GM23248 (cell line): ENCODE data around the gene FCER1G. TPM values are rescaled to one million over a fixed set of nuclear protein-coding genes. Genes with fewer than 3 reads are reported as not detected.
A peak's percentile ranks its signal among the peaks of the same experiment; 100 is the strongest.

Experiments used
- DNase-seq: peaks from one replicate; pipeline ENCODE4 v3.0.0-alpha.2; 2015
- H2AFZ ChIP-seq: fragments of 200-600 bp; sonication (generic); 2 replicates; pipeline ENCODE4 v1.6.1; 2016; ENCODE audit warnings: antibody characterized with exemption
- H3F3A ChIP-seq: fragments of 200-600 bp; sonication (generic); 2 replicates; pipeline ENCODE4 v1.6.1; 2016; ENCODE audit warnings: mild to moderate bottlenecking, antibody characterized with exemption, mixed run types; ENCODE audit not compliant: insufficient read depth
- H3K27ac ChIP-seq: fragments of 200-600 bp; sonication (generic); 2 replicates; pipeline ENCODE4 v1.5.1; 2016; ENCODE audit warnings: mild to moderate bottlenecking
- H3K27me3 ChIP-seq: fragments of 200-600 bp; sonication (generic); replicated peaks from 2 replicates; pipeline ENCODE4 v1.6.1; 2016; ENCODE audit warnings: mild to moderate bottlenecking; ENCODE audit not compliant: insufficient read depth
- H3K36me3 ChIP-seq: fragments of 200-600 bp; sonication (generic); 2 replicates; pipeline ENCODE4 v1.6.1; 2016; ENCODE audit warnings: low read depth, mild to moderate bottlenecking
- H3K4me1 ChIP-seq: fragments of 200-600 bp; sonication (generic); 2 replicates; pipeline ENCODE4 v1.6.1; 2016; ENCODE audit warnings: mild to moderate bottlenecking; ENCODE audit not compliant: insufficient read depth
- H3K4me2 ChIP-seq: fragments of 200-600 bp; sonication (generic); one replicate; pipeline ENCODE4 v1.6.1; 2016; ENCODE audit warnings: mild to moderate bottlenecking; ENCODE audit not compliant: unreplicated experiment
- H3K4me3 ChIP-seq: fragments of 200-600 bp; sonication (generic); 2 replicates; pipeline ENCODE4 v1.5.1; 2016; ENCODE audit warnings: mild to moderate bottlenecking
- H3K79me2 ChIP-seq: fragments of 200-600 bp; sonication (generic); 2 replicates; pipeline ENCODE4 v1.6.1; 2016; ENCODE audit warnings: mild to moderate bottlenecking; ENCODE audit not compliant: insufficient read depth
- H3K9ac ChIP-seq: fragments of 200-600 bp; sonication (generic); 2 replicates; pipeline ENCODE4 v1.6.1; 2016; ENCODE audit warnings: mild to moderate bottlenecking
- H3K9me2 ChIP-seq: fragments of 200-600 bp; sonication (generic); 2 replicates; pipeline ENCODE4 v1.6.1; 2016; ENCODE audit warnings: mixed run types, mild to moderate bottlenecking, moderate library complexity; ENCODE audit not compliant: insufficient read depth
- H3K9me3 ChIP-seq: fragments of 200-600 bp; sonication (generic); one replicate; pipeline ENCODE4 v1.6.1; 2017; ENCODE audit warnings: low read depth
- H4K20me1 ChIP-seq: fragments of 200-600 bp; sonication (generic); 2 replicates; pipeline ENCODE4 v1.6.0; 2016; ENCODE audit not compliant: insufficient read depth
- EZH2 ChIP-seq: fragments of 200-600 bp; sonication (generic); IDR thresholded peaks from 2 replicates; pipeline ENCODE4 v1.6.1; 2018; ENCODE audit warnings: antibody characterized with exemption, mild to moderate bottlenecking; ENCODE audit not compliant: insufficient read depth, poor library complexity, severe bottlenecking
- EZH2phosphoT487 ChIP-seq: fragments of 200-600 bp; sonication (generic); IDR thresholded peaks from 2 replicates; pipeline ENCODE4 v1.6.1; 2018; ENCODE audit warnings: antibody characterized with exemption, moderate library complexity, mild to moderate bottlenecking, low read depth; ENCODE audit not compliant: insufficient read depth
- WGBS, 2 experiments: methylation state at CpG; one replicate each; pipeline ENCODE4 v1.1.6; 2015 to 2017; ENCODE audit warnings: low lambda C conversion rate in 2 of 2, low coverage in 1 of 2; ENCODE audit errors: missing lambda C conversion rate in 2 of 2; 5-methylcytosine and 5-hydroxymethylcytosine counted together
- in situ Hi-C: fragments of 300-500 bp; cut with MboI; formaldehyde crosslinking; loops from 2 replicates; pipeline ENCODE4 v1.15.0; 2020
- polyA plus RNA-seq: library from polyadenylated mRNA; unstranded; fragments of >200 nt; fragmentation: Nextera tagmentation; extraction: Ambion mirVana; gene quantifications from 2 replicates; pipeline ENCODE4 v1.2.1, GENCODE V29; 2016
- total RNA-seq: library from RNA; depleted of rRNA; stranded (reverse); fragments of >200 nt; shearing (Covaris generic); gene quantifications from 2 replicates; pipeline ENCODE4 v1.2.3, GENCODE V29; 2014

Gene FCER1G
- total and polyA plus RNA-seq, 2 experiments from 2014 or later, result 0.49 TPM; not detected in 1

GRCh38 chr1:161196521-161197451 lies 18.3 kb upstream of the FCER1G start:
- peak overlapping the region; percentile 98 for H3K4me2 ChIP-seq
- peaks cover 44% of the 10 kb centered on the region for H3K4me1 ChIP-seq
- WGBS, 2 experiments, result 25 to 29% methylated on average over 25 to 26 of the region's 27 CpGs

GRCh38 chr1:161197560-161198193 lies 17.4 kb upstream of the FCER1G start:
- in situ Hi-C loops, result no loop called here
- Histone ChIP-seq H3K27me3 (no peaks in the 10 kb centered on the region), H3K4me3 (peak overlapping the region; percentile 82), H3K9me3 (no peaks in the 10 kb centered on the region), H3K79me2 (peaks cover 42% of the 10 kb centered on the region), H2AFZ (peak overlapping the region; percentile 76), H3K9ac (peak overlapping the region; percentile 98), H3K9me2 (no peaks in the 10 kb centered on the region), H3K4me2 (peak overlapping the region; percentile 98), H3K36me3 (0 out of 2 replicates have a peak, but pooled peaks cover 5% of the 10 kb centered on the region), H3F3A (peaks cover 33% of the 10 kb centered on the region), H4K20me1 (no peaks in the 10 kb centered on the region), H3K27ac (peak overlapping the region; percentile 100), H3K4me1 (peaks cover 45% of the 10 kb centered on the region)
- 2 to 7% methylated on average over 9 to 11 of the region's 11 CpGs for WGBS, 2 experiments
- no peak for TF ChIP-seq EZH2
- peak; percentile 46 for DNase-seq

More at GRCh38 chr1:161196521-161197451, 18.3 kb upstream of the FCER1G start:
- in situ Hi-C loops, result no loop called here
- Histone ChIP-seq H2AFZ (peak overlapping the region; percentile 76), H3K27ac (peak overlapping the region; percentile 100), H4K20me1 (no peaks in the 10 kb centered on the region), H3K9me3 (no peaks in the 10 kb centered on the region), H3F3A (peaks cover 38% of the 10 kb centered on the region), H3K4me3 (peak overlapping the region; percentile 82), H3K9ac (peak overlapping the region; percentile 98), H3K79me2 (peaks cover 37% of the 10 kb centered on the region), H3K36me3 (peaks cover 11% of the 10 kb centered on the region; the same call in 1 of the 2 replicates), H3K9me2 (no peaks in the 10 kb centered on the region), H3K27me3 (no peaks in the 10 kb centered on the region)
- DNase-seq, result peak; percentile 95
- TF ChIP-seq EZH2 (no peak), EZH2phosphoT487 (no peak)

GRCh38 chr1:161198194-161198896 lies 16.8 kb upstream of the FCER1G start:
- Histone ChIP-seq H3K4me3 (peak overlapping the region; percentile 82), H3K9me2 (no peaks in the 10 kb centered on the region), H3K4me1 (peaks cover 51% of the 10 kb centered on the region), H3F3A (peaks cover 33% of the 10 kb centered on the region), H4K20me1 (no peaks in the 10 kb centered on the region), H3K27ac (peak overlapping the region; percentile 100), H2AFZ (peak overlapping the region; percentile 76), H3K9ac (peak overlapping the region; percentile 98), H3K9me3 (no peaks in the 10 kb centered on the region), H3K27me3 (no peaks in the 10 kb centered on the region), H3K36me3 (0 out of 2 replicates have a peak, but pooled peaks cover 5% of the 10 kb centered on the region), H3K79me2 (peaks cover 49% of the 10 kb centered on the region), H3K4me2 (peak overlapping the region; percentile 98)
- in situ Hi-C loops, result no loop called here
- 1 to 2% methylated on average over 19 to 20 of the region's 20 CpGs for WGBS, 2 experiments
- TF ChIP-seq EZH2phosphoT487, result no peak
- TF ChIP-seq EZH2, result no peak
- peak; percentile 75 for DNase-seq

- Histone ChIP-seq H3F3A (peaks cover 37% of the 10 kb centered on the region), H3K27ac (peak within 1 kb of the TSS; percentile 100), H3K4me1 (peaks cover 57% of the 10 kb centered on the region), H3K36me3 (peaks cover 7% of the 10 kb centered on the region; the same call in 1 of the 2 replicates), H3K27me3 (no peaks in the 10 kb centered on the region), H3K9me2 (no peaks in the 10 kb centered on the region), H4K20me1 (no peaks in the 10 kb centered on the region), H3K9me3 (no peaks in the 10 kb centered on the region), H3K4me2 (peak within 1 kb of the TSS; percentile 98), H3K9ac (peak within 1 kb of the TSS; percentile 98), H3K4me3 (peak within 1 kb of the TSS; percentile 82), H3K79me2 (peaks cover 55% of the 10 kb centered on the region), H2AFZ (peak within 1 kb of the TSS; percentile 76)
- in situ Hi-C loops, result no loop called here
- 10 to 11% methylated on average over 10 to 11 of the region's 11 CpGs for WGBS, 2 experiments
- peak; percentile 91 for DNase-seq
- TF ChIP-seq EZH2phosphoT487 (no peak), EZH2 (no peak)
Measured at GRCh38 chr1:161198897-161199431, 16.1 kb upstream of the FCER1G start, which contains the start of gene ADAMTS4. TSS of gene ADAMTS4 (minus strand) at chr1:161199054. CDS start at chr1:161198627, 427 bp downstream.
